H9 (cell line): Measurements from ENCODE around the gene KRT85. TPM values are rescaled to one million over a fixed set of nuclear protein-coding genes. Genes with fewer than 3 reads are reported as not detected.

Experiments used
- DNase-seq: peaks from one replicate; pipeline ENCODE4 v3.0.0-alpha.2; 2017
- H2AFZ ChIP-seq: one replicate; pipeline ENCODE4 v1.6.1; 2013; ENCODE audit warnings: mild to moderate bottlenecking, low read length, control low read depth, moderate library complexity
- H2AK5ac ChIP-seq: 2 replicates; pipeline ENCODE4 v1.6.1; 2013; ENCODE audit warnings: low read length, control low read depth, mixed read lengths; ENCODE audit not compliant: insufficient read length
- H2BK120ac ChIP-seq: one replicate; pipeline ENCODE4 v1.6.1; 2013; ENCODE audit warnings: low read depth, mild to moderate bottlenecking, low read length, control low read depth, inconsistent platforms; ENCODE audit not compliant: poor library complexity, severe bottlenecking
- H2BK12ac ChIP-seq: 2 replicates; pipeline ENCODE4 v1.6.1; 2013; ENCODE audit warnings: low read length, control low read depth, mixed read lengths, low read depth; ENCODE audit not compliant: insufficient read length
- H2BK15ac ChIP-seq: 2 replicates; pipeline ENCODE4 v1.6.1; 2013; ENCODE audit warnings: low read depth, low read length, control low read depth
- H2BK20ac ChIP-seq: one replicate; pipeline ENCODE4 v1.6.1; 2013; ENCODE audit warnings: low read depth, mild to moderate bottlenecking, low read length, control low read depth, inconsistent platforms; ENCODE audit not compliant: poor library complexity, severe bottlenecking
- H2BK5ac ChIP-seq: 2 replicates; pipeline ENCODE4 v1.6.1; 2013; ENCODE audit warnings: low read length, control low read depth, mixed read lengths; ENCODE audit not compliant: insufficient read length
- H3K14ac ChIP-seq: 2 replicates; pipeline ENCODE4 v1.6.1; 2013; ENCODE audit warnings: low read length, control low read depth; ENCODE audit not compliant: insufficient read depth
- H3K18ac ChIP-seq: 2 replicates; pipeline ENCODE4 v1.6.1; 2013; ENCODE audit warnings: low read depth, mild to moderate bottlenecking, mixed read lengths, low read length, control low read depth; ENCODE audit not compliant: insufficient read length
- H3K23ac ChIP-seq: 2 replicates; pipeline ENCODE4 v1.6.1; 2013; ENCODE audit warnings: low read length, control low read depth, mixed read lengths, low read depth; ENCODE audit not compliant: insufficient read length
- H3K23me2 ChIP-seq: 2 replicates; pipeline ENCODE4 v1.6.1; 2013; ENCODE audit warnings: low read depth, mild to moderate bottlenecking, mixed read lengths, low read length, control low read depth; ENCODE audit not compliant: insufficient read length, poor library complexity, severe bottlenecking
- H3K27ac ChIP-seq: 2 replicates; pipeline ENCODE4 v1.5.1; 2013; ENCODE audit warnings: low read length, control low read depth, mixed read lengths, low read depth; ENCODE audit not compliant: insufficient read length
- H3K27me3 ChIP-seq: 2 replicates; pipeline ENCODE4 v1.6.1; 2013; ENCODE audit warnings: low read length, control low read depth, inconsistent platforms; ENCODE audit not compliant: insufficient read depth
- H3K4ac ChIP-seq: 2 replicates; pipeline ENCODE4 v1.6.1; 2013; ENCODE audit warnings: low read depth, mild to moderate bottlenecking, control low read depth, inconsistent platforms, low read length, moderate library complexity
- H3K4me1 ChIP-seq: 2 replicates; pipeline ENCODE4 v1.6.1; 2013; ENCODE audit warnings: low read length, control low read depth, inconsistent platforms; ENCODE audit not compliant: insufficient read depth
- H3K4me2 ChIP-seq: 2 replicates; pipeline ENCODE4 v1.6.1; 2013; ENCODE audit warnings: low read length, control low read depth, mixed read lengths; ENCODE audit not compliant: insufficient read length, insufficient read depth
- H3K56ac ChIP-seq: 2 replicates; pipeline ENCODE4 v1.6.1; 2013; ENCODE audit warnings: low read depth, mild to moderate bottlenecking, mixed read lengths, low read length, control low read depth; ENCODE audit not compliant: insufficient read length
- H3K79me1 ChIP-seq: 2 replicates; pipeline ENCODE4 v1.6.1; 2013; ENCODE audit warnings: low read depth, mild to moderate bottlenecking, moderate library complexity, low read length, control low read depth, inconsistent platforms; ENCODE audit not compliant: insufficient read depth, poor library complexity, severe bottlenecking
- H3K79me2 ChIP-seq: 2 replicates; pipeline ENCODE4 v1.6.1; 2013; ENCODE audit warnings: low read length, control low read depth, inconsistent platforms; ENCODE audit not compliant: insufficient read depth
- H3K9ac ChIP-seq: 2 replicates; pipeline ENCODE4 v1.6.1; 2013; ENCODE audit warnings: low read length, control low read depth, mixed read lengths; ENCODE audit not compliant: insufficient read length; ENCODE audit errors: extremely low read depth
- H3K9me3 ChIP-seq: one replicate; pipeline ENCODE4 v1.6.1; 2013; ENCODE audit warnings: low read depth, low read length, inconsistent platforms; ENCODE audit not compliant: control insufficient read depth
- H3T11ph ChIP-seq: one replicate; pipeline ENCODE4 v1.6.1; 2013; ENCODE audit warnings: mild to moderate bottlenecking, low read length, control low read depth, inconsistent platforms
- H4K20me1 ChIP-seq: one replicate; pipeline ENCODE4 v1.6.1; 2013; ENCODE audit not compliant: control insufficient read depth, insufficient read length, insufficient read depth
- H4K5ac ChIP-seq: 2 replicates; pipeline ENCODE4 v1.6.1; 2013; ENCODE audit warnings: low read depth, mild to moderate bottlenecking, mixed read lengths, low read length, control low read depth; ENCODE audit not compliant: insufficient read length
- H4K8ac ChIP-seq: replicated peaks from 2 replicates; pipeline ENCODE4 v1.6.1; 2013; ENCODE audit warnings: low read length, control low read depth, mixed read lengths, low read depth; ENCODE audit not compliant: insufficient read length
- H4K91ac ChIP-seq: 2 replicates; pipeline ENCODE4 v1.6.1; 2013; ENCODE audit warnings: low read depth, mild to moderate bottlenecking, moderate library complexity, mixed read lengths, low read length, control low read depth; ENCODE audit not compliant: insufficient read length
- H3K27ac Mint-ChIP-seq, 3 experiments: 2 replicates in 2 of 3; 3 replicates in 1 of 3; pipeline ENCODE4 v1.8.0; 2020 to 2021; ENCODE audit warnings: mixed read lengths in 3 of 3, mild to moderate bottlenecking in 1 of 3, moderate library complexity in 1 of 3
- H3K27me3 Mint-ChIP-seq: 2 replicates; pipeline ENCODE4 v1.8.0; 2021; ENCODE audit warnings: low read depth, mild to moderate bottlenecking, moderate library complexity, mixed read lengths
- H3K36me3 Mint-ChIP-seq, 3 experiments: 2 replicates in 2 of 3; 3 replicates in 1 of 3; pipeline ENCODE4 v1.8.0; 2020 to 2021; ENCODE audit warnings: low read depth in 3 of 3, mixed read lengths in 3 of 3; ENCODE audit not compliant: insufficient read depth in 1 of 3
- H3K4me1 Mint-ChIP-seq, 2 experiments: 2 replicates each; pipeline ENCODE4 v1.8.0; 2020; ENCODE audit warnings: mixed read lengths in 2 of 2
- H3K4me3 Mint-ChIP-seq, 2 experiments: 2 replicates in 1 of 2; 3 replicates in 1 of 2; pipeline ENCODE4 v1.8.0; 2020 to 2021; ENCODE audit warnings: mild to moderate bottlenecking in 2 of 2, mixed read lengths in 2 of 2, moderate library complexity in 1 of 2
- H3K9me3 Mint-ChIP-seq, 2 experiments: 2 replicates in 1 of 2; 3 replicates in 1 of 2; pipeline ENCODE4 v1.8.0; 2020; ENCODE audit warnings: mild to moderate bottlenecking in 2 of 2, mixed read lengths in 2 of 2, moderate library complexity in 1 of 2
- WGBS: extraction: QIAGEN DNeasy Blood & Tissue Kit; methylation state at CpG from one replicate; pipeline ENCODE4 v1.1.7; 2013; ENCODE audit warnings: missing lambda C conversion rate, low lambda C conversion rate, mixed read lengths; ENCODE audit not compliant: insufficient read length; ENCODE audit errors: extremely low coverage; 5-methylcytosine and 5-hydroxymethylcytosine counted together
- total RNA-seq: library from RNA; stranded (reverse); gene quantifications from 2 replicates; pipeline ENCODE4 v1.2.1, GENCODE V29; 2021
- TF ChIP-seq, protein P1 (sequence below): fragments of 200-600 bp; sonication (generic); conservative IDR thresholded peaks from 3 replicates; pipeline ENCODE4 v1.8.0; 2021; ENCODE audit warnings: antibody characterized with exemption, mild to moderate bottlenecking

Gene KRT85
- total RNA-seq, 1 experiment from 2014 or later = not detected

DNA sequence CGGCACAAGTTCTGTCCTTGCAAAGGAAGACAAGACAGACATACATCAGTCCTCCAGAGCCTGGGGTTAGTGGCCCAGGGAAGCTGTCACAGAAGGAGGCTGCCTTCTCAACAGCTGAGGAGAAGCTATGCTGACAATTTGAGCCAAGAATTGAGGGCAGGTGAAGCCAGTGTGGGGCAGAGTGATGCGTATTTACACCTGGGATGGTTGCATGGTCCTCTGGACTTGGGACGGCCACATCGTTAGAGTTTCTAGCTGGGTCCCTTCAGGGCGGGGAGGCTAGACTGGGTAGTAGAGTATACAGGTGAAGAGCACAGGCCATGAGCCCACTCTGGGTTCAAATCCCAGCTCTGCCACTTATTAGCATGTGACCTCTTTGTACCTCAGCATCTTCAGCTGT lies 16.5 kb downstream of the KRT85 start:
- Mint-ChIP-seq H3K27ac (no peak overlapping the region), H3K4me1 (peaks cover 9 to 10% of the 10 kb centered on the region in 2 experiments; a peak in 2 of 4 replicates), H3K4me3 (no peak overlapping the region), H3K36me3 (no peaks in the 10 kb centered on the region), H3K27me3 (peaks cover 8% of the 10 kb centered on the region; the same call in 1 of the 2 replicates), H3K9me3 (no peaks in the 10 kb centered on the region)
- no peak overlapping the region for H3K18ac ChIP-seq
- no peaks in the 10 kb centered on the region for H3K79me2 ChIP-seq
- DNase-seq = no peak
- H4K20me1 ChIP-seq = no peaks in the 10 kb centered on the region
- no peak overlapping the region for H3K56ac ChIP-seq
- H3K9me3 ChIP-seq = no peaks in the 10 kb centered on the region
- no peak overlapping the region for H3K14ac ChIP-seq
- no peak overlapping the region for H2BK5ac ChIP-seq
- no peak overlapping the region for H2BK15ac ChIP-seq
- H2BK12ac ChIP-seq = no peak overlapping the region
- no peak overlapping the region for H3T11ph ChIP-seq
- H3K79me1 ChIP-seq = no peaks in the 10 kb centered on the region
- no peak overlapping the region for H3K4me2 ChIP-seq
- H3K4me1 ChIP-seq = no peaks in the 10 kb centered on the region
- no peak overlapping the region for H4K5ac ChIP-seq
- H3K27ac ChIP-seq = no peak overlapping the region
- H3K9ac ChIP-seq = no peak overlapping the region
- TF ChIP-seq, protein P1, sequence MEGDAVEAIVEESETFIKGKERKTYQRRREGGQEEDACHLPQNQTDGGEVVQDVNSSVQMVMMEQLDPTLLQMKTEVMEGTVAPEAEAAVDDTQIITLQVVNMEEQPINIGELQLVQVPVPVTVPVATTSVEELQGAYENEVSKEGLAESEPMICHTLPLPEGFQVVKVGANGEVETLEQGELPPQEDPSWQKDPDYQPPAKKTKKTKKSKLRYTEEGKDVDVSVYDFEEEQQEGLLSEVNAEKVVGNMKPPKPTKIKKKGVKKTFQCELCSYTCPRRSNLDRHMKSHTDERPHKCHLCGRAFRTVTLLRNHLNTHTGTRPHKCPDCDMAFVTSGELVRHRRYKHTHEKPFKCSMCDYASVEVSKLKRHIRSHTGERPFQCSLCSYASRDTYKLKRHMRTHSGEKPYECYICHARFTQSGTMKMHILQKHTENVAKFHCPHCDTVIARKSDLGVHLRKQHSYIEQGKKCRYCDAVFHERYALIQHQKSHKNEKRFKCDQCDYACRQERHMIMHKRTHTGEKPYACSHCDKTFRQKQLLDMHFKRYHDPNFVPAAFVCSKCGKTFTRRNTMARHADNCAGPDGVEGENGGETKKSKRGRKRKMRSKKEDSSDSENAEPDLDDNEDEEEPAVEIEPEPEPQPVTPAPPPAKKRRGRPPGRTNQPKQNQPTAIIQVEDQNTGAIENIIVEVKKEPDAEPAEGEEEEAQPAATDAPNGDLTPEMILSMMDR = no peak
- H2AK5ac ChIP-seq = no peak overlapping the region
- H2BK20ac ChIP-seq = no peak overlapping the region
- H3K4ac ChIP-seq = no peak overlapping the region
- no peaks in the 10 kb centered on the region for H3K27me3 ChIP-seq
- no peak overlapping the region for H4K91ac ChIP-seq
- no peak overlapping the region for H4K8ac ChIP-seq
- no peak overlapping the region for H2BK120ac ChIP-seq
- H2AFZ ChIP-seq = no peak overlapping the region
- H3K23me2 ChIP-seq = no peaks in the 10 kb centered on the region
- no CpG with 5 or more reads among the region's 5 CpGs for WGBS
- H3K23ac ChIP-seq = no peak overlapping the region
